Measurements from ENCODE around the gene APLNR.
A peak's percentile ranks its signal among the peaks of the same experiment; 100 is the strongest.

APLNR gene

GRCh38 chr11:57222239-57222638 lies 14.8 kb downstream of the APLNR start:
- WGBS (ENCODE audit: extremely low coverage, insufficient coverage, low lambda C conversion rate): no CpG with 5 or more reads among the region's 1 CpG
- H3K4me1 ChIP-seq (ENCODE audit: control insufficient read depth, low read depth, low read length): peaks cover 15% of the 10 kb centered on the region
- H3K4me2 ChIP-seq (ENCODE audit: low read length): no peak overlapping the region
- H4K5ac ChIP-seq (ENCODE audit: low read length): no peak overlapping the region
- no peak overlapping the region for H2BK120ac ChIP-seq (ENCODE audit: low read depth, low read length)
- H3K18ac ChIP-seq (ENCODE audit: low read length): peak overlapping the region; percentile 54
- peak; percentile 70 for DNase-seq
- H2BK15ac ChIP-seq (replicated peaks; ENCODE audit: low read depth): no peak overlapping the region
- peak overlapping the region; percentile 72 for H3K56ac ChIP-seq (ENCODE audit: low read length)
- no peak overlapping the region for H3K4me3 ChIP-seq (ENCODE audit: low read length)
- H3K79me2 ChIP-seq (ENCODE audit: control insufficient read depth, insufficient read depth, low read length): no peaks in the 10 kb centered on the region
- no peaks in the 10 kb centered on the region for H3K36me3 ChIP-seq (ENCODE audit: control insufficient read depth, insufficient read depth, low read length)
- no peak overlapping the region for H3K9ac ChIP-seq (ENCODE audit: low read length)
- H3K4ac ChIP-seq (ENCODE audit: low read depth, low read length): no peak overlapping the region
- no peak overlapping the region for H3K27ac ChIP-seq (ENCODE audit: low read depth, low read length)
- H2BK5ac ChIP-seq (ENCODE audit: low read length): peak overlapping the region; percentile 90
- no peaks in the 10 kb centered on the region for H3K79me1 ChIP-seq (ENCODE audit: low read length)
- no peaks in the 10 kb centered on the region for H3K27me3 ChIP-seq (ENCODE audit: insufficient read depth, low read length, poor library complexity)
- H3K23ac ChIP-seq (ENCODE audit: low read length): no peak overlapping the region
- H2AK5ac ChIP-seq (ENCODE audit: low read length): no peak overlapping the region
- no peak overlapping the region for H4K8ac ChIP-seq (ENCODE audit: low read depth, low read length)

GRCh38 chr11:57219021-57219627 lies 17.9 kb downstream of the APLNR start:
- H3K4me2 ChIP-seq (ENCODE audit: low read length): no peak overlapping the region
- H3K4me1 ChIP-seq (ENCODE audit: control insufficient read depth, low read depth, low read length): peaks cover 19% of the 10 kb centered on the region
- H3K27me3 ChIP-seq (ENCODE audit: insufficient read depth, low read length, poor library complexity): no peaks in the 10 kb centered on the region
- H4K8ac ChIP-seq (ENCODE audit: low read depth, low read length): no peak overlapping the region
- H3K27ac ChIP-seq (ENCODE audit: low read depth, low read length): no peak overlapping the region
- no peak overlapping the region for H2BK5ac ChIP-seq (ENCODE audit: low read length)
- H3K9ac ChIP-seq (ENCODE audit: low read length): no peak overlapping the region
- no peak for DNase-seq
- H3K4ac ChIP-seq (ENCODE audit: low read depth, low read length): no peak overlapping the region
- no peak overlapping the region for H2BK120ac ChIP-seq (ENCODE audit: low read depth, low read length)
- no peak overlapping the region for H3K18ac ChIP-seq (ENCODE audit: low read length)
- WGBS (ENCODE audit: extremely low coverage, insufficient coverage, low lambda C conversion rate): no CpG with 5 or more reads among the region's 6 CpGs
- no peaks in the 10 kb centered on the region for H3K36me3 ChIP-seq (ENCODE audit: control insufficient read depth, insufficient read depth, low read length)
- H4K5ac ChIP-seq (ENCODE audit: low read length): no peak overlapping the region
- no peak overlapping the region for H2BK15ac ChIP-seq (replicated peaks; ENCODE audit: low read depth)
- H3K56ac ChIP-seq (ENCODE audit: low read length): no peak overlapping the region
- no peak overlapping the region for H3K23ac ChIP-seq (ENCODE audit: low read length)
- H3K4me3 ChIP-seq (ENCODE audit: low read length): no peak overlapping the region
- H2AK5ac ChIP-seq (ENCODE audit: low read length): no peak overlapping the region
- H3K79me1 ChIP-seq (ENCODE audit: low read length): no peaks in the 10 kb centered on the region
- H3K79me2 ChIP-seq (ENCODE audit: control insufficient read depth, insufficient read depth, low read length): no peaks in the 10 kb centered on the region

- H3K56ac ChIP-seq (ENCODE audit: low read length): peak overlapping the region; percentile 36
- H2BK15ac ChIP-seq (replicated peaks; ENCODE audit: low read depth): no peak overlapping the region
- H2BK5ac ChIP-seq (ENCODE audit: low read length): no peak overlapping the region
- H4K8ac ChIP-seq (ENCODE audit: low read depth, low read length): no peak overlapping the region
- H3K79me2 ChIP-seq (ENCODE audit: control insufficient read depth, insufficient read depth, low read length): no peaks in the 10 kb centered on the region
- H3K4me3 ChIP-seq (ENCODE audit: low read length): no peak overlapping the region
- no peak overlapping the region for H3K23ac ChIP-seq (ENCODE audit: low read length)
- no peak overlapping the region for H3K27ac ChIP-seq (ENCODE audit: low read depth, low read length)
- no peaks in the 10 kb centered on the region for H3K27me3 ChIP-seq (ENCODE audit: insufficient read depth, low read length, poor library complexity)
- H2BK120ac ChIP-seq (ENCODE audit: low read depth, low read length): no peak overlapping the region
- peaks cover 18% of the 10 kb centered on the region for H3K4me1 ChIP-seq (ENCODE audit: control insufficient read depth, low read depth, low read length)
- DNase-seq: no peak
- H3K4ac ChIP-seq (ENCODE audit: low read depth, low read length): no peak overlapping the region
- H3K18ac ChIP-seq (ENCODE audit: low read length): no peak overlapping the region
- H4K5ac ChIP-seq (ENCODE audit: low read length): no peak overlapping the region
- WGBS (ENCODE audit: extremely low coverage, insufficient coverage, low lambda C conversion rate): no CpG with 5 or more reads among the region's 4 CpGs
- no peak overlapping the region for H3K9ac ChIP-seq (ENCODE audit: low read length)
- no peaks in the 10 kb centered on the region for H3K36me3 ChIP-seq (ENCODE audit: control insufficient read depth, insufficient read depth, low read length)
- H3K4me2 ChIP-seq (ENCODE audit: low read length): no peak overlapping the region
- H3K79me1 ChIP-seq (ENCODE audit: low read length): no peaks in the 10 kb centered on the region
- H2AK5ac ChIP-seq (ENCODE audit: low read length): peak overlapping the region; percentile 29
Measured at GRCh38 chr11:57217053-57217452, 20.0 kb downstream of the APLNR start.

GRCh38 chr11:57216463-57216862 lies 20.6 kb downstream of the APLNR start:
- no peak overlapping the region for H4K8ac ChIP-seq (ENCODE audit: low read depth, low read length)
- no peak overlapping the region for H3K4me2 ChIP-seq (ENCODE audit: low read length)
- no peak overlapping the region for H2BK15ac ChIP-seq (replicated peaks; ENCODE audit: low read depth)
- H2BK120ac ChIP-seq (ENCODE audit: low read depth, low read length): no peak overlapping the region
- H3K9ac ChIP-seq (ENCODE audit: low read length): no peak overlapping the region
- no peak overlapping the region for H3K4me3 ChIP-seq (ENCODE audit: low read length)
- H3K79me1 ChIP-seq (ENCODE audit: low read length): no peaks in the 10 kb centered on the region
- no peak overlapping the region for H2BK5ac ChIP-seq (ENCODE audit: low read length)
- no peak overlapping the region for H4K5ac ChIP-seq (ENCODE audit: low read length)
- H3K4me1 ChIP-seq (ENCODE audit: control insufficient read depth, low read depth, low read length): peaks cover 12% of the 10 kb centered on the region
- no peaks in the 10 kb centered on the region for H3K27me3 ChIP-seq (ENCODE audit: insufficient read depth, low read length, poor library complexity)
- H3K36me3 ChIP-seq (ENCODE audit: control insufficient read depth, insufficient read depth, low read length): no peaks in the 10 kb centered on the region
- no peak overlapping the region for H3K56ac ChIP-seq (ENCODE audit: low read length)
- no peak overlapping the region for H3K18ac ChIP-seq (ENCODE audit: low read length)
- WGBS (ENCODE audit: extremely low coverage, insufficient coverage, low lambda C conversion rate): no CpG with 5 or more reads among the region's 4 CpGs
- H3K23ac ChIP-seq (ENCODE audit: low read length): no peak overlapping the region
- no peak for DNase-seq
- no peak overlapping the region for H3K27ac ChIP-seq (ENCODE audit: low read depth, low read length)
- H2AK5ac ChIP-seq (ENCODE audit: low read length): no peak overlapping the region
- H3K4ac ChIP-seq (ENCODE audit: low read depth, low read length): no peak overlapping the region
- no peaks in the 10 kb centered on the region for H3K79me2 ChIP-seq (ENCODE audit: control insufficient read depth, insufficient read depth, low read length)

GRCh38 chr11:57214494-57214893 lies 22.6 kb downstream of the APLNR start:
- H3K27me3 ChIP-seq (ENCODE audit: insufficient read depth, low read length, poor library complexity): no peaks in the 10 kb centered on the region
- H3K4me2 ChIP-seq (ENCODE audit: low read length): no peak overlapping the region
- no peak overlapping the region for H3K4me3 ChIP-seq (ENCODE audit: low read length)
- no peak overlapping the region for H3K27ac ChIP-seq (ENCODE audit: low read depth, low read length)
- H3K36me3 ChIP-seq (ENCODE audit: control insufficient read depth, insufficient read depth, low read length): no peaks in the 10 kb centered on the region
- no peak overlapping the region for H3K23ac ChIP-seq (ENCODE audit: low read length)
- no peaks in the 10 kb centered on the region for H3K79me1 ChIP-seq (ENCODE audit: low read length)
- no peak overlapping the region for H2BK15ac ChIP-seq (replicated peaks; ENCODE audit: low read depth)
- peak overlapping the region; percentile 12 for H2BK5ac ChIP-seq (ENCODE audit: low read length)
- no peak overlapping the region for H4K5ac ChIP-seq (ENCODE audit: low read length)
- no peak overlapping the region for H4K8ac ChIP-seq (ENCODE audit: low read depth, low read length)
- H3K56ac ChIP-seq (ENCODE audit: low read length): peak overlapping the region; percentile 77
- peak overlapping the region; percentile 49 for H3K4ac ChIP-seq (ENCODE audit: low read depth, low read length)
- H2BK120ac ChIP-seq (ENCODE audit: low read depth, low read length): peak overlapping the region; percentile 10
- no CpG with 5 or more reads among the region's 3 CpGs for WGBS (ENCODE audit: extremely low coverage, insufficient coverage, low lambda C conversion rate)
- no peaks in the 10 kb centered on the region for H3K79me2 ChIP-seq (ENCODE audit: control insufficient read depth, insufficient read depth, low read length)
- peaks cover 16% of the 10 kb centered on the region for H3K4me1 ChIP-seq (ENCODE audit: control insufficient read depth, low read depth, low read length)
- H3K18ac ChIP-seq (ENCODE audit: low read length): peak overlapping the region; percentile 34
- DNase-seq: peak; percentile 36
- H2AK5ac ChIP-seq (ENCODE audit: low read length): no peak overlapping the region
- no peak overlapping the region for H3K9ac ChIP-seq (ENCODE audit: low read length)

- H3K9ac ChIP-seq (ENCODE audit: low read length): peak overlapping the region; percentile 25
- peak overlapping the region; percentile 49 for H3K4ac ChIP-seq (ENCODE audit: low read depth, low read length)
- H3K18ac ChIP-seq (ENCODE audit: low read length): peak overlapping the region; percentile 25
- H3K79me2 ChIP-seq (ENCODE audit: control insufficient read depth, insufficient read depth, low read length): no peaks in the 10 kb centered on the region
- peak; percentile 35 for DNase-seq
- H4K5ac ChIP-seq (ENCODE audit: low read length): no peak overlapping the region
- H3K79me1 ChIP-seq (ENCODE audit: low read length): no peaks in the 10 kb centered on the region
- H3K4me3 ChIP-seq (ENCODE audit: low read length): no peak overlapping the region
- peaks cover 18% of the 10 kb centered on the region for H3K4me1 ChIP-seq (ENCODE audit: control insufficient read depth, low read depth, low read length)
- H2BK5ac ChIP-seq (ENCODE audit: low read length): peak overlapping the region; percentile 86
- H3K27ac ChIP-seq (ENCODE audit: low read depth, low read length): no peak overlapping the region
- peak overlapping the region; percentile 77 for H3K56ac ChIP-seq (ENCODE audit: low read length)
- H3K27me3 ChIP-seq (ENCODE audit: insufficient read depth, low read length, poor library complexity): no peaks in the 10 kb centered on the region
- H2BK15ac ChIP-seq (replicated peaks; ENCODE audit: low read depth): no peak overlapping the region
- H2AK5ac ChIP-seq (ENCODE audit: low read length): peak overlapping the region; percentile 33
- H3K36me3 ChIP-seq (ENCODE audit: control insufficient read depth, insufficient read depth, low read length): no peaks in the 10 kb centered on the region
- H4K8ac ChIP-seq (ENCODE audit: low read depth, low read length): no peak overlapping the region
- H3K4me2 ChIP-seq (ENCODE audit: low read length): no peak overlapping the region
- no peak overlapping the region for H3K23ac ChIP-seq (ENCODE audit: low read length)
- no peak overlapping the region for H2BK120ac ChIP-seq (ENCODE audit: low read depth, low read length)
- no CpG with 5 or more reads among the region's 2 CpGs for WGBS (ENCODE audit: extremely low coverage, insufficient coverage, low lambda C conversion rate)
Measured at GRCh38 chr11:57214098-57214417, 23.0 kb downstream of the APLNR start.

All from mesendoderm (in vitro differentiated cells).